GM10266 (cell line): Measurements from ENCODE around the gene DNASE1L3.

Experiments used
- DNase-seq: peaks from one replicate; pipeline ENCODE4 v3.0.0; 2012; ENCODE audit errors: extremely low spot score
- TF ChIP-seq, protein P1 (sequence below): IDR thresholded peaks from 2 replicates; pipeline ENCODE4 v1.5.1; 2012; ENCODE audit warnings: mild to moderate bottlenecking, low read depth; ENCODE audit not compliant: control insufficient read depth, insufficient read depth; ENCODE audit errors: missing control alignments

The DNASE1L3 gene

DNA sequence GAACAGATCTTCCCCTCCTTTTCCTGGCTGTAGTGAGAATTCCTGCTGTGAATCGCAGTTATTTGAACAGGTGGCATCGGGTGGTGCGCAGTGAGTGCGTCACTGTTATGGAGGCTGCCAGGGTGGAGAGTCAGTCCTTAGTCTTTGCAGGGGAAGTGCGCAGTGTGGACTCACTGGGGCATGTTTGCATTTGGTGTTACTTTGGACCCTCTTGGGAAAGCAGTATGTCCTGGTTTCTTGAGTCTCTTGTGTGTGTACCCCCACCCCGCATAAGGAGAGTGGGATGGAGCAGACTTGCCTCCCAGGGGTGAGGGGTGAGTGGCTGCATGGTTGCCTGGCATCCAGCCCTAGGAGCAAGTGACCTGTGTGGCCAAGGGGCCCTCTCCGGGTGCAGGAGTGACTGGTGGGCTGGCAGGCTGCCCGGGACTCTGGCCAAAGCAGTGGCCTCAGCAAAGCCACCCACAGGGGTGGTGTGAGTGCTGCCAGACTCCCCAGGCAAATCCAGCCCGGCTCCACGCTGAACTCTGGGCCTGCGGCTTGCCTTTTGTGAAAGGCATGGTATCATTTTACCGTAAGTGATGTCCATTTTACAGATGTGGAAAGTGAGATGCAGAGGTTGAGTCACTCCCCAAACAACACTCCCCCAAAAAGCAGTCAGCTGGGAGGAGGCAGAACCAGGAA is 46.4 kb downstream of the DNASE1L3 start:
- no peak for DNase-seq
- TF ChIP-seq, protein P1, sequence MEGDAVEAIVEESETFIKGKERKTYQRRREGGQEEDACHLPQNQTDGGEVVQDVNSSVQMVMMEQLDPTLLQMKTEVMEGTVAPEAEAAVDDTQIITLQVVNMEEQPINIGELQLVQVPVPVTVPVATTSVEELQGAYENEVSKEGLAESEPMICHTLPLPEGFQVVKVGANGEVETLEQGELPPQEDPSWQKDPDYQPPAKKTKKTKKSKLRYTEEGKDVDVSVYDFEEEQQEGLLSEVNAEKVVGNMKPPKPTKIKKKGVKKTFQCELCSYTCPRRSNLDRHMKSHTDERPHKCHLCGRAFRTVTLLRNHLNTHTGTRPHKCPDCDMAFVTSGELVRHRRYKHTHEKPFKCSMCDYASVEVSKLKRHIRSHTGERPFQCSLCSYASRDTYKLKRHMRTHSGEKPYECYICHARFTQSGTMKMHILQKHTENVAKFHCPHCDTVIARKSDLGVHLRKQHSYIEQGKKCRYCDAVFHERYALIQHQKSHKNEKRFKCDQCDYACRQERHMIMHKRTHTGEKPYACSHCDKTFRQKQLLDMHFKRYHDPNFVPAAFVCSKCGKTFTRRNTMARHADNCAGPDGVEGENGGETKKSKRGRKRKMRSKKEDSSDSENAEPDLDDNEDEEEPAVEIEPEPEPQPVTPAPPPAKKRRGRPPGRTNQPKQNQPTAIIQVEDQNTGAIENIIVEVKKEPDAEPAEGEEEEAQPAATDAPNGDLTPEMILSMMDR, result no peak

DNA sequence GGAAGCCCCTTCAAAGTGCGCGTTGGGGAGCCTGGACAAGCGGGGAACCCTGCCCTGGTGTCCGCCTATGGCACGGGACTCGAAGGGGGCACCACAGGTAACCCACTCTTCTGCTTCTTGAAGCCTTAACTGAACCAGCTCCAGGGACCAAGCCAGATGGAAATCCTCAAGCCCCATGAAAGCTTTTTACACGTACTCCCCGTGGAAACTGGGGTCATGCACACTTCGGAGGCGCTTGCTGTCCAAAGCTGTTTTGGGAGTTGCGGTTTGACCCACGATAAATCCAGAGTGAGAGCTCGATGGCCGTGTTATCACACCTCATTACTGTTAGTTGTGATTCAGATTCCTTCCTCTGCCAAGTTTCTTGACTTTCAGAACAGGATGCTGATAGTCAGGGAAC is 47.5 kb downstream of the DNASE1L3 start:
- TF ChIP-seq, protein P1, result no peak

DNA sequence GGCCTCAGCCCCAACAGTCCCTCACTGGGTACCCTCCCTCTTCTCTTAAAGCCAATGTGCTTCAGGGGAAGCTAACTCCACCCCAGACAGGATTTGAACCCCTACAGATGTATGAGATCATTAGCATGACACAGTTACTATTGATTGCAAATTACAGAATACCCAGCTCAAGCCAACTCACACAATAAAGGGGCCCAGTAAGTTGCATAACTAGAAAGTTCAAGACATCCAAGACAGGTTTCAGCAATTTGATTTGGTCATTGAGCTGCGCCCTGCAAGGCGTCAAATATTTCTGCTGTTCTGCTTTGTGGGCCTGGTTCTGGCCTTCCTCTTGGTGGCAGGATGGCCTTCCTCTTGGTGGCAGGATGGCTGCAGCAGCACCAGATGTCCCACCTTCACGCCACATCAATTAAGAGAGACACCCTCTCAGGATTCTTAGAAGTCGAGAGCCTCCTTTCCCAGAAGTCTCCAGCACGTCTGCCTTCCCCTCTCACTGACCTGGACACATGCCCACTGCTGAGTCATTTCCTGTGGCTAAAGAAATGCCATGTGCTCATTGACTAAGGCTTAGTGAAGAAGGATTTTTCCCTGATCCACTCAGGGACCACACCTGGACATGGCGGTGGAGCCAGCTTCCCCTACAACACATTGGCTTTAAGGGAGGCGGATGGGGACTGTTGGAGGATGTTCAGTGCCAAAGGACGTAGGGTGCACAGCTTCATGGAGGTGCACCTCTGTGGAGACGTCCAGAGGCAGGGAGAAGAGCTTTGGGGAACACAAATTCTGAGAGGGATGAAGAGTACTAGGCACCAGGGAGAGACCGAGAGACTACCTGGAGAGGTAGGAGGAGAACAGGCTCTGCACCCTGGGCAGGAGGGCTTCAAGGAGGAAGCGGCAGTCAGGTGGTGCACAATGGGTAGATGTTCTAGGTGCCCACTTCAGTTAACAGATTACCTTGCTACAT is 49.1 kb downstream of the DNASE1L3 start:
- TF ChIP-seq, protein P1, result no peak
- DNase-seq, result no peak

More for the DNA sequence above, 47.5 kb downstream of the DNASE1L3 start:
- DNase-seq, result no peak

DNA sequence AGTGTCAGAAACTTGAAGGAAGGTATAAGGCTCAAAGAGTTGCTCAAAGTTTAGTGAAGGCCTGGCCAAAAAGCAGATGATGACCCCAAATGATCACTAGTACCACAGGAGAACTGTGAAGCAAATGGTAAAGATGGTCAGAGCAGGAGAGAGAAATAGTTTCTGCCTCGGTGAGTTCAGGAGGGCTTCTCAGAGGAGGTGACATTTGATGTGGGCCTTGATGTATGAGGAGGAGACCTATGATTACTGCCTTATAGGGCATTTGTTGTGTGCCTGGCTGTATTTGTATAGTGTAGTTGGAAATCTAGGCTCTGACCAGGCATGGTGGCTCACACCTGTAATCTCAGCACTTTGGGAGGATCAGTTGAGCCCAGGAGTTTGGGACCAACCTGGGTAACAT is 50.4 kb downstream of the DNASE1L3 start:
- TF ChIP-seq, protein P1, result no peak
- no peak for DNase-seq

DNA sequence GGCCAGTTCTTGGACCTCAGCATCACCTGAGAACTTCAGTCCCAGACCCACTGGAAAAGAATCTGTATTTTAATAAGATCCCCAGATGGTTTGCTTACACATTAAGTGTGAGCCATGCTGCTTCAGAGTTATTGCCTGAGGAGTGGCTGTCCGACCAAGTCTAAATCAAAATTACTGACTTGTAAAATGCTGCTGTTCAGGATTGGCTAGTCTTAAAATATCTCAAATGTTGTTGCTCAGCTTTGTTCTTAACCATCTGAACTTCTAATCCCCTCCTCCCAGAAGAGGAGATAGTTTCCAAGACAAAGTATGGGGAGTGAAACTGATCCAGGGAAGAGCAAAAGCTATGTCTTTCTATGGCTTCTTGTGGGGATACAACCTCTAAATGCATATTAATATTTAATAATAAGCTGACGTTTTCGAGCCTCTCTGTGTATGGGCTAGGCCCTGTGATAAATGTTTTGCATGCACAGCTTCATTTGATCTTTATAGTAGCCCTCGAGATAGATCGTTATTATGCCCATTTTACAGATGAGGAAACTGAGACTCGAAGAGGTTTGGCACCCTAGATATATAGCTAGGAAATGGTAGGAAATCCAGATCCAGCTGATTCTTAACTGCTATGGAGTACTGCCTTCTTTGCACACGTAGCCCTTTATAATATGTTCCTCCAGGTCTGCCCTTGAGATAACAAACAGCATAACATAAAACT is 52.2 kb downstream of the DNASE1L3 start:
- no peak for DNase-seq
- TF ChIP-seq, protein P1, result no peak

DNA sequence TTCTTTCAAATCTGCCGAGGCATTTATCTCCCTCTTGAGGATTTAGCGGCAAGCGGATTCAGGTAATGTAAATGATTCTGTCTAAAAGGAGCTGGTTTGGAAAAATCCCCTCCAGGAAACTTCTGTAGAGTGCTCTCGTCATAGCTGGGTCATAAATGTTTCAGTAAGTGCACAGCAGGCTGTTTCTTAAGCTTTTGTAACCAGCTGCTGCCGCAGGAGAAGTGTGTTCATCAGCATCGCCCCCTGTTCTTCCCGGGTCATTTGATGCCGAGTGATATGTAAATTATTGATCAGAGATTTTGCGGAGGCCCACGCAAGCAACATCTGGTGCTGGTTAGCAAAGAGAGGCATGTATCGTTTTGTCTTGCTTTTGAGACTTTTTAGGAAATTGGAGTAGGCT is 53.1 kb downstream of the DNASE1L3 start:
- DNase-seq, result no peak
- TF ChIP-seq, protein P1, result no peak

DNA sequence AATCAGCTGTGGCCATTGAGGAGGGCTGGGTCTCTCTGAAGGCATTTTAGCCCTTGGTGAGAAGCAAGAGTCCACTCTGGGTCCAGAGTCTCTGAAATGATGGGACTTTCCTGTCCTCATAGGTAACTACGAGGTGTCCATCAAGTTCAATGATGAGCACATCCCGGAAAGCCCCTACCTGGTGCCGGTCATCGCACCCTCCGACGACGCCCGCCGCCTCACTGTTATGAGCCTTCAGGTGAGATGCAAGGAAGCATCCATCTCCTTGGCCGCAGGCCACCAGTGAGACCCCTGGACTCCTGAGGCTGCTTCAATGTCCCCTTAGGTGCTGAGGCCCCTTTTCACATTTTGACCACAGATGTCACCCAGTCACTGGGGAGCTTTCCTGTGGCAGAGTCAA is 54.9 kb downstream of the DNASE1L3 start:
- TF ChIP-seq, protein P1, result no peak
- DNase-seq, result no peak
